Pancreas (tissue), 10 donors: ENCODE data around the gene MYT1. TPM values are rescaled to one million over a fixed set of nuclear protein-coding genes. Genes with fewer than 3 reads are reported as not detected.

Experiments used
- ATAC-seq, 4 donors: fragments of 200-7000 bp; cut with Tn5 transposase; one replicate each; pipeline versions ENCODE4 v1.8.0 to v1.9.1; 2020; ENCODE audit warnings: mild to moderate bottlenecking in 4 of 4, moderate library complexity in 4 of 4
- DNase-seq, 6 donors: peaks; one replicate each; pipeline ENCODE4 v3.0.0-alpha.2; 2020
- FAIRE-seq: peaks from 2 replicates; lab custom pipeline; 2012; peaks lifted over from hg19 to GRCh38; lab: Jason Lieb, UNC
- H3K27ac ChIP-seq, 4 donors: fragments of 200-600 bp; sonication (generic); 1 replicate in 3 of 4; 2 replicates in 1 of 4; pipeline versions ENCODE4 v1.5.0 to v1.8.0; 2020
- H3K27me3 ChIP-seq, 4 donors: fragments of 200-600 bp; one replicate each; pipeline ENCODE4 v1.8.0; 2021
- H3K36me3 ChIP-seq, 3 donors: fragments of 200-600 bp; sonication (generic) in 1 of 3; one replicate each; pipeline versions ENCODE4 v1.5.0 to v1.8.0; 2020 to 2021
- H3K4me1 ChIP-seq, 3 donors: fragments of 200-600 bp; one replicate each; pipeline ENCODE4 v1.8.0; 2021
- H3K4me3 ChIP-seq, 4 donors: fragments of 200-600 bp; sonication (generic) in 2 of 4; one replicate each; pipeline versions ENCODE4 v1.5.0 to v1.8.0; 2020 to 2021
- H3K9me3 ChIP-seq, 4 donors: fragments of 200-600 bp; one replicate each; pipeline ENCODE4 v1.8.0; 2021
- CTCF ChIP-seq, 4 donors: fragments of 200-600 bp; sonication (generic) in 3 of 4; IDR thresholded peaks; one replicate each; pipeline versions ENCODE4 v1.5.0 to v1.8.0; 2021; ENCODE audit warnings: antibody characterized with exemption in 4 of 4
- WGBS, 2 donors: extraction: QIAGEN DNeasy Blood & Tissue Kit; methylation state at CpG; one replicate each; pipeline ENCODE4 v1.1.7; 2013; 5-methylcytosine and 5-hydroxymethylcytosine counted together
- intact Hi-C, 3 donors: fragments of 100-400 bp; cut with DNase I; formaldehyde crosslinking; loops; one replicate each; pipeline versions ENCODE4 v1.11.1 to v1.14.2; 2022
- polyA plus RNA-seq, 2 donors: library from polyadenylated mRNA; stranded (reverse); fragments of 200-250 nt; gene quantifications; one replicate each; pipeline ENCODE4 v1.2.3, GENCODE V29; 2013
- total RNA-seq, 6 donors: library from RNA; stranded (reverse); fragmentation: NEBNext Ultra II Directional in 4 of 6; extraction: Animal tissue kit (Norgen Biotek cat#: 25700) in 4 of 6; gene quantifications; one replicate each; pipeline versions ENCODE4 v1.2.1 to v1.2.4, GENCODE V29; 2021 to 2023
- donor health status: healthy with polysubstance abuse.
- donor health status: DM: no; HTN: no; CAD: no; lungs with moderate emphysema.
- donor health status: DM: no; HTN: no; CAD: no.
- donor health status: control.
- donor health status: control.
- donor health status: Bipolar disorder and iron deficiency.
- donor health status: DM: yes; HTN: yes; CAD: no.
- donor health status: DM: no; HTN: no; CAD: no.
- donor health status: DM: no; HTN: no; CAD: no.
- donor health status: DM: yes; HTN: yes; CAD: no.

Gene MYT1
- total and polyA plus RNA-seq, 8 donors, result 0.13 to 5.1 (median 0.52) TPM

GRCh38 chr20:64151633-64152530, 12.4 kb upstream of the MYT1 start:
- FAIRE-seq, result no peak
- Histone ChIP-seq H3K4me3 (no peak overlapping the region), H3K9me3 (no peaks in the 10 kb centered on the region), H3K27me3 (no peaks in the 10 kb centered on the region), H3K36me3 (no peaks in the 10 kb centered on the region), H3K27ac (no peak overlapping the region), H3K4me1 (no peaks in the 10 kb centered on the region)
- no peak for TF ChIP-seq CTCF (IDR thresholded peaks at IDR 0.05)
- DNase-seq, result peak in 1 of 6 donors; percentile 17
- no peak for ATAC-seq
- 56 to 71% methylated on average over 24 of the region's 24 CpGs for WGBS, 2 donors
- intact Hi-C loops, result no loop called here

GRCh38 chr20:64152906-64153305, 11.3 kb upstream of the MYT1 start:
- no peak for TF ChIP-seq CTCF (IDR thresholded peaks at IDR 0.05)
- DNase-seq (peak in 1 of 6 donors; percentile 47), FAIRE-seq (no peak), ATAC-seq (no peak)
- Histone ChIP-seq H3K27ac (no peak overlapping the region), H3K27me3 (no peaks in the 10 kb centered on the region), H3K36me3 (no peaks in the 10 kb centered on the region), H3K4me1 (no peaks in the 10 kb centered on the region), H3K9me3 (no peaks in the 10 kb centered on the region), H3K4me3 (no peak overlapping the region)
- intact Hi-C loops, result no loop called here
- 67 to 71% methylated on average over 9 of the region's 9 CpGs for WGBS, 2 donors

GRCh38 chr20:64153410-64153809, 10.8 kb upstream of the MYT1 start:
- Histone ChIP-seq H3K27me3 (no peaks in the 10 kb centered on the region), H3K4me3 (no peak overlapping the region), H3K27ac (no peak overlapping the region), H3K9me3 (no peaks in the 10 kb centered on the region), H3K4me1 (no peaks in the 10 kb centered on the region), H3K36me3 (no peaks in the 10 kb centered on the region)
- FAIRE-seq, result no peak
- no peak for DNase-seq
- no peak for TF ChIP-seq CTCF (IDR thresholded peaks at IDR 0.05)
- 66 to 93% methylated on average over 2 of the region's 2 CpGs for WGBS, 2 donors
- intact Hi-C loops, result no loop called here
- no peak for ATAC-seq

- Histone ChIP-seq H3K36me3 (no peaks in the 10 kb centered on the region), H3K27me3 (no peaks in the 10 kb centered on the region), H3K4me1 (no peaks in the 10 kb centered on the region), H3K27ac (no peak overlapping the region), H3K4me3 (no peak overlapping the region), H3K9me3 (no peaks in the 10 kb centered on the region)
- DNase-seq, result peak in 1 of 6 donors; percentile 53
- no peak for TF ChIP-seq CTCF (IDR thresholded peaks at IDR 0.05)
- FAIRE-seq, result no peak
- intact Hi-C loops, result no loop called here
- 80 to 89% methylated on average over 20 of the region's 20 CpGs for WGBS, 2 donors
- ATAC-seq, result no peak
These were observed 10.2 kb upstream of the MYT1 start for GRCh38 chr20:64153861-64154589.
